Smooth muscle cell (in vitro differentiated cells): ENCODE data around the gene LRP5. TPM values are rescaled to one million over a fixed set of nuclear protein-coding genes. Genes with fewer than 3 reads are reported as not detected.
"Not testable (repeated sequence)": the region's sequence is repeated elsewhere in the genome, so short reads cannot be mapped to it uniquely, and the experiment has no call there.

Experiments used
- DNase-seq: peaks from one replicate; lab custom pipeline; 2025; ENCODE audit not compliant: unreplicated experiment; lab: John Stamatoyannopoulos, UW
- H2AFZ ChIP-seq: fragments of 200-600 bp; sonication (generic); 2 replicates; pipeline ENCODE4 v1.6.0; 2016; ENCODE audit warnings: antibody characterized with exemption, low read depth, mild to moderate bottlenecking
- H3F3A ChIP-seq: fragments of 200-600 bp; sonication (generic); 2 replicates; pipeline ENCODE4 v1.6.0; 2017; ENCODE audit warnings: antibody characterized with exemption, low read depth
- H3K27ac ChIP-seq: fragments of 200-600 bp; sonication (generic); 2 replicates; pipeline ENCODE4 v1.5.1; 2016; ENCODE audit warnings: low read depth, mild to moderate bottlenecking
- H3K27me3 ChIP-seq: fragments of 200-600 bp; sonication (generic); 2 replicates; pipeline ENCODE4 v1.6.1; 2016; ENCODE audit warnings: low read depth, mild to moderate bottlenecking
- H3K36me3 ChIP-seq: fragments of 200-600 bp; sonication (generic); 2 replicates; pipeline ENCODE4 v1.5.1; 2016; ENCODE audit warnings: low read depth
- H3K4me1 ChIP-seq: fragments of 200-600 bp; sonication (generic); 2 replicates; pipeline ENCODE4 v1.5.1; 2016; ENCODE audit warnings: low read depth
- H3K4me2 ChIP-seq: fragments of 200-600 bp; sonication (generic); 2 replicates; pipeline ENCODE4 v1.6.0; 2016; ENCODE audit warnings: mild to moderate bottlenecking
- H3K4me3 ChIP-seq: fragments of 200-600 bp; sonication (generic); 2 replicates; pipeline ENCODE4 v1.5.1; 2016; ENCODE audit warnings: mild to moderate bottlenecking
- H3K79me2 ChIP-seq: fragments of 200-600 bp; sonication (generic); 2 replicates; pipeline ENCODE4 v1.6.0; 2016; ENCODE audit warnings: low read depth, mild to moderate bottlenecking
- H3K9ac ChIP-seq: fragments of 200-600 bp; sonication (generic); 2 replicates; pipeline ENCODE4 v1.6.0; 2016; ENCODE audit warnings: low read depth
- H3K9me3 ChIP-seq: fragments of 200-600 bp; sonication (generic); replicated peaks from 2 replicates; pipeline ENCODE4 v1.5.1; 2016; ENCODE audit warnings: low read depth
- H4K20me1 ChIP-seq: fragments of 200-600 bp; sonication (generic); 2 replicates; pipeline ENCODE4 v1.6.0; 2016; ENCODE audit warnings: low read depth
- WGBS: methylation state at CpG from one replicate; pipeline ENCODE4 v1.1.7; 2016; ENCODE audit warnings: low lambda C conversion rate; 5-methylcytosine and 5-hydroxymethylcytosine counted together
- polyA plus RNA-seq: library from polyadenylated mRNA; unstranded; fragments of >200 nt; fragmentation: Nextera tagmentation; extraction: Ambion mirVana; gene quantifications from 2 replicates; pipeline ENCODE4 v1.2.1, GENCODE V29; 2016
- total RNA-seq: library from RNA; depleted of rRNA; stranded (reverse); fragments of >200 nt; gene quantifications from 2 replicates; pipeline ENCODE4 v1.2.3, GENCODE V29; 2014
- TF ChIP-seq, protein P1 (sequence below): fragments of 200-600 bp; sonication (generic); IDR thresholded peaks from 2 replicates; pipeline ENCODE4 v1.5.1; 2017; ENCODE audit warnings: borderline replicate concordance, mild to moderate bottlenecking, antibody characterized with exemption; ENCODE audit not compliant: insufficient read depth, poor library complexity, severe bottlenecking

The LRP5 gene
- total and polyA plus RNA-seq, 2 experiments from 2014 or later = 16.1 to 26.6 TPM

DNA sequence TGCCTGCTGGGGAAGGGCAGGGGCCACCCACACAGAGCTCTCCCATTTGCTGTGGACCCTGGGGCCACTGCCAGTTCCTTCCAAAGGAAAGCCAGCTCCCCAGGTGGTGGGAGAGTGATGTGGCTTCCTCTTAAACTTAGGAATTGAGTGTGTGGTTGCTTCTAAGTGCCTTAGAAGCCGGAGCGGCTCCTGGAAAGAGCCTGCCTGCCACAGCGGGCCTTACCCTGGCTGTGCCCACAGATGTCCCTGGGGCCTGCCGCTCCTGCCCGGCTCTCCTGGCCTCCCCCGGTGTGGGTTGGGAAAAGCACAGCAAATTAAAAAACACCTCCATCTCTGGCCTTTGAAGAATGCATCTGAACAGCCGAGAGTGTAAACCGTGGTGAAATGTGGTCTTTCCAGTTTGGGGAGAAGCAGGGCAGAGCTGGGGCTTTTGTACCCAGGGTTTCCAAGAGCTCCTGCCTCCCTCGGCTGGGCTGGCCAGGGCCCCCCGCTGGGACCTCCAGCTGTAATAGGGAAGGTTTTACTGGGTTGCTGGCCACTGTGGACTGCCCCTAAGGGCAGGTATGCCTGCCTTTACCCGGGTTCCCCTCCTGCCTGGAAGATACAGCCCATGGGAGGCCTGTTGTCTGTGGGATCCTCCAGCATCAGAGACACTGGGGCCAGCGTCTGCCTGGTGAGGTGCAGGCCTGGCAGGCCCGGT is 30.2 kb downstream of the LRP5 start:
- no peak for DNase-seq
- peak overlapping the region; percentile 73 for H3K4me2 ChIP-seq
- TF ChIP-seq, protein P1, sequence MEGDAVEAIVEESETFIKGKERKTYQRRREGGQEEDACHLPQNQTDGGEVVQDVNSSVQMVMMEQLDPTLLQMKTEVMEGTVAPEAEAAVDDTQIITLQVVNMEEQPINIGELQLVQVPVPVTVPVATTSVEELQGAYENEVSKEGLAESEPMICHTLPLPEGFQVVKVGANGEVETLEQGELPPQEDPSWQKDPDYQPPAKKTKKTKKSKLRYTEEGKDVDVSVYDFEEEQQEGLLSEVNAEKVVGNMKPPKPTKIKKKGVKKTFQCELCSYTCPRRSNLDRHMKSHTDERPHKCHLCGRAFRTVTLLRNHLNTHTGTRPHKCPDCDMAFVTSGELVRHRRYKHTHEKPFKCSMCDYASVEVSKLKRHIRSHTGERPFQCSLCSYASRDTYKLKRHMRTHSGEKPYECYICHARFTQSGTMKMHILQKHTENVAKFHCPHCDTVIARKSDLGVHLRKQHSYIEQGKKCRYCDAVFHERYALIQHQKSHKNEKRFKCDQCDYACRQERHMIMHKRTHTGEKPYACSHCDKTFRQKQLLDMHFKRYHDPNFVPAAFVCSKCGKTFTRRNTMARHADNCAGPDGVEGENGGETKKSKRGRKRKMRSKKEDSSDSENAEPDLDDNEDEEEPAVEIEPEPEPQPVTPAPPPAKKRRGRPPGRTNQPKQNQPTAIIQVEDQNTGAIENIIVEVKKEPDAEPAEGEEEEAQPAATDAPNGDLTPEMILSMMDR = no peak
- H3K4me1 ChIP-seq = peaks cover 37% of the 10 kb centered on the region
- peaks cover 25% of the 10 kb centered on the region for H4K20me1 ChIP-seq
- H3K9ac ChIP-seq = no peak overlapping the region
- peak overlapping the region; percentile 49 for H3K27ac ChIP-seq
- WGBS = 48% methylated on average over 13 of the region's 13 CpGs
- peaks cover 7% of the 10 kb centered on the region for H3F3A ChIP-seq
- H3K27me3 ChIP-seq = no peaks in the 10 kb centered on the region
- no peaks in the 10 kb centered on the region for H3K9me3 ChIP-seq
- H3K4me3 ChIP-seq = no peak overlapping the region
- H3K36me3 ChIP-seq = no peaks in the 10 kb centered on the region
- peaks cover 47% of the 10 kb centered on the region for H3K79me2 ChIP-seq
- H2AFZ ChIP-seq = no peak overlapping the region

DNA sequence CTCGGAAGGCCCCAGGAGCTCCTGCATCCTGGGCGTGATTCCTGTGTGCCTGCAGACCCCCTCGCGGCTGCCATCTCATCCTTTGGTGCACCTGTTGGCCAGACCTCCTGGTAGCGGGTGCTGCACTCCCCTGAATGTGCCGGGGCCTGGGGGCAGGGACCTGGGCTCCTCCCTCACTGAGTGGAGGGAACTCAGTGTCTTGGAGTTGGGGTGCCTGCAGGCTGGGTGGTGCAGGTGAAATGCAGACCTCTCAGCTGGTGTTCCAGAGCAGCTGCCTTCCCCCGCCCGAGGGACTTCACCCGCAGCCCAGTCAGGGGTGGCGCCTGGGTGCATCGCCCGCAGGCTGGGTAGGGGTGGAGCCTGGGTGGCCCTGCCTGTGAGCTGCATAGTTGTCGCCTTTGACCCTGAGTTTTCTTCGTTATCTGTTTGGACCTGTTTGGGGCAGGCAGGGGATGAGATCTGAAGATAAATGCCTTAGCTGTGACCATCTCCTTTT is 31.4 kb downstream of the LRP5 start:
- Histone ChIP-seq H3K4me3 (no peak overlapping the region), H3K79me2 (peaks cover 47% of the 10 kb centered on the region), H3K27me3 (no peaks in the 10 kb centered on the region), H3K36me3 (no peaks in the 10 kb centered on the region), H4K20me1 (peaks cover 18% of the 10 kb centered on the region), H3K27ac (no peak overlapping the region), H3F3A (peaks cover 7% of the 10 kb centered on the region), H2AFZ (no peak overlapping the region), H3K4me1 (peaks cover 30% of the 10 kb centered on the region), H3K4me2 (no peak overlapping the region), H3K9me3 (no peaks in the 10 kb centered on the region), H3K9ac (no peak overlapping the region)
- DNase-seq = no peak
- TF ChIP-seq, protein P1 = no peak
- 93% methylated on average over 12 of the region's 14 CpGs for WGBS

DNA sequence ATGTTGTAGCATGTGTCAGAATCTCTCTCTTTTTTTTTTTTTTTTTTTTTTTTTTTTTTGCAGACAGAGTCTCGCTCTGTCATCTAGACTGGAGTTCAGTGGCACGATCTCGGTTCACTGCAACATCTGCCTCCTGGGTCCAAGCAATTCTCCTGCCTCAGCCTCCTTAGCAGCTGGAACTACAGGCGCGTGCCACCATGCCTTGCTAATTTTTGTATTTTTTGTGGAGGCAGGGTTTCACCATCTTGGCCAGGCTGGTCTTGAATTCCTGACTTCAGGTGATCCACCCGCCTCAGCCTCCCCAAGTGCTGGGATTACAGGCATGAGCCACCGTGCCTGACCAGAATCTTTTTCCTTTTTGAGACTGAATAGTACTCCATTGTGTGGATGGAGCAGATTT is 32.4 kb downstream of the LRP5 start:
- not testable (repeated sequence) for H3K4me2 ChIP-seq, H3K36me3 ChIP-seq, H3K27ac ChIP-seq, DNase-seq, H3K27me3 ChIP-seq, H3K9ac ChIP-seq, H3K4me3 ChIP-seq, H2AFZ ChIP-seq, H3K9me3 ChIP-seq, H3F3A ChIP-seq
- WGBS = 99% methylated on average over 7 of the region's 7 CpGs
- peaks cover 30% of the 10 kb centered on the region for H3K4me1 ChIP-seq
- H3K79me2 ChIP-seq = peaks cover 47% of the 10 kb centered on the region
- peaks cover 18% of the 10 kb centered on the region for H4K20me1 ChIP-seq

DNA sequence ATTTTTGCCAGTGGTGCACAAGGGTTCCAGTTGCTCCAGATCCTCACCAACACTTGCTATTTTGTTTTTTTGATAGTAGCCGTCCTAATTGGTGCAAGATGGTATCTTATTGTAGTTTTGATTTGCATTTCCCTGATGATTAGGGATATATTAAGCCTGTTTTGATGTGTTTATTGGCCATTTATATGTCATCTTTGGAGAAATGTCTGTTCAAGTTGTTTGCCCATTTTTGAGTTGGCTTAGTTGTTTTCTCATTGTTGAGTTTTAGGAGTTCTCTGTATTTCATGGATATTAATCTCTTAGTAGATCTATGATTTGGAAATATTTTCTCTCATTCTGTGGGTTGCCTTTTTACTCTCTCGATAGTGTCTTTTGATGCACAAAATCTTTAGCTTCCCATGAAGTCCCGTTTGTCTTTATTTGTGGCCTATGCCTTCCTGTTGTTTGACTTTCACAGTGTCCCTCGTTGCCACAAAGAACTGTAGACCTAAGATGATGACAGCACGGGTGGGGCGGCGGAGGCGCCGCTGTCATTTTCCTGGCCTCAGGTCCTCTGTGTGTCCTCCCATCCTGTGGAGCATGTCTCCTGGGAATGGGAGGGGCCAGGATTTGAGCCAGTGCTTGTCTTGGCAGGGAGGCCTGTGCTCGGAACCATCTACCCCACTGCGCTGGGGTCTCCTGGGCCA is 33.5 kb downstream of the LRP5 start:
- H3K36me3 ChIP-seq = no peaks in the 10 kb centered on the region
- DNase-seq = no peak
- H3K4me3 ChIP-seq = no peak overlapping the region
- TF ChIP-seq, protein P1 = no peak
- H3K27ac ChIP-seq = no peak overlapping the region
- peaks cover 24% of the 10 kb centered on the region for H3K4me1 ChIP-seq
- WGBS = 93% methylated on average over 11 of the region's 11 CpGs
- no peak overlapping the region for H3K9ac ChIP-seq
- H3K9me3 ChIP-seq = no peaks in the 10 kb centered on the region
- H3K4me2 ChIP-seq = no peak overlapping the region
- H3F3A ChIP-seq = peaks cover 7% of the 10 kb centered on the region
- peaks cover 38% of the 10 kb centered on the region for H3K79me2 ChIP-seq
- no peak overlapping the region for H2AFZ ChIP-seq
- no peaks in the 10 kb centered on the region for H3K27me3 ChIP-seq
- H4K20me1 ChIP-seq = peaks cover 13% of the 10 kb centered on the region
